ENCODE data around the gene MARCHF3. TPM values are rescaled to one million over a fixed set of nuclear protein-coding genes. Genes with fewer than 3 reads are reported as not detected.
"Not testable (repeated sequence)": the region's sequence is repeated elsewhere in the genome, so short reads cannot be mapped to it uniquely, and the experiment has no call there.

MARCHF3 gene
- total and polyA plus RNA-seq, 2 donors (not counting 3 experiments of a cell fraction or from before 2014, with no cell fraction given): 31.9 to 35.0 TPM

- H3K9me3 ChIP-seq (replicated peaks; ENCODE audit: control insufficient read depth, insufficient read depth, low read length); H3K4me2 ChIP-seq (ENCODE audit: insufficient read depth, low read length); H2AFZ ChIP-seq (ENCODE audit: low read depth, low read length); BruUV-seq (replicated peaks); DNase-seq (ENCODE audit: low read depth, low spot score); H3K36me3 ChIP-seq (ENCODE audit: control insufficient read depth in 2 of 2, extremely low read depth in 1 of 2, insufficient read depth in 2 of 2, low read length in 2 of 2); intact Hi-C loops (cut with micrococcal nuclease); POLR2A ChIA-PET; H3K9me1 ChIP-seq (replicated peaks; ENCODE audit: control insufficient read depth, extremely low read depth, insufficient read depth, low read length); FAIRE-seq; H3K27me3 ChIP-seq (ENCODE audit: control insufficient read depth in 2 of 2, insufficient read depth in 2 of 2, low read length in 2 of 2); H3K4me3 ChIP-seq (replicated peaks in 1 of 3; ENCODE audit: insufficient read depth in 1 of 3, low read depth in 1 of 3, low read length in 3 of 3); dilution Hi-C loops (cut with MboI; ENCODE audit: extremely low pct_ligation_motif_present, low sequenced_read_pairs); H3K9ac ChIP-seq (replicated peaks; ENCODE audit: extremely low read depth, insufficient read depth, low read length); H3K27ac ChIP-seq (ENCODE audit: insufficient read depth, low read depth, low read length); H4K20me1 ChIP-seq (replicated peaks; ENCODE audit: control insufficient read depth, extremely low read depth, insufficient read depth, low read length): not testable (repeated sequence)
- CTCF ChIA-PET: interaction anchor here (0.8 kb wide), 1 partner anchor 79 kb away, joined by 3 read pairs; no protein-coding TSS in a partner anchor
- Histone ChIP-seq H3K4me1 (ENCODE audit: control insufficient read depth, extremely low read depth, insufficient read depth, low read length) (peaks cover 16% of the 10 kb centered on the region), H3K79me2 (ENCODE audit: control insufficient read depth, insufficient read depth, low read length) (peaks cover 73% of the 10 kb centered on the region)
Observed at GRCh38 chr5:127005282-127005681, 25.1 kb downstream of the MARCHF3 start.

DNA sequence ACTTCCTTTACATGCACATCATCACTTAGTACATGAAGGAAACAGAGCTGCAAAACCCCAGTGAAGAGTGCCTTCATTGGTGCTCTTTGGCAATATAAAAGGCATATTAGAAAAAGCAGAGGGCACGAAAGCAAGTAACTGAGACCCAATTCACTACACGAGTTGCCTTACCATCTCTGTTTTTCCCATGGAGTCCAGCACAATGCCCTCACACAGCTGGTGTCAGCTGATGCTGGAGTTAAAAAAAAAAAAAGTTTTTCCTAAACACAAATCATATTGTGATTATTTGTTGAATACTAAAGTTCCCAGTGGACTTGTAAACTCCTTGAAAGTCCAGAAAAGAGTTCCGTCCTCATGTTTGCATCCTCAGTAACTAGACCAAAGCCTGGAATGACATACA, 25.6 kb downstream of the MARCHF3 start:
- Histone ChIP-seq H3K9me1 (replicated peaks; ENCODE audit: control insufficient read depth, extremely low read depth, insufficient read depth, low read length) (no peaks in the 10 kb centered on the region), H3K27ac (ENCODE audit: insufficient read depth, low read depth, low read length) (no peak overlapping the region), H3K4me1 (ENCODE audit: control insufficient read depth, extremely low read depth, insufficient read depth, low read length) (peaks cover 16% of the 10 kb centered on the region), H3K4me2 (ENCODE audit: insufficient read depth, low read length) (no peak overlapping the region), H3K4me3 (replicated peaks in 1 of 3; ENCODE audit: insufficient read depth in 1 of 3, low read depth in 1 of 3, low read length in 3 of 3) (no peak overlapping the region), H2AFZ (ENCODE audit: low read depth, low read length) (no peak overlapping the region), H3K79me2 (ENCODE audit: control insufficient read depth, insufficient read depth, low read length) (peaks cover 71% of the 10 kb centered on the region), H3K9ac (replicated peaks; ENCODE audit: extremely low read depth, insufficient read depth, low read length) (no peak overlapping the region), H3K36me3 (ENCODE audit: control insufficient read depth in 2 of 2, extremely low read depth in 1 of 2, insufficient read depth in 2 of 2, low read length in 2 of 2) (no peaks in the 10 kb centered on the region), H4K20me1 (replicated peaks; ENCODE audit: control insufficient read depth, extremely low read depth, insufficient read depth, low read length) (no peaks in the 10 kb centered on the region), H3K27me3 (ENCODE audit: control insufficient read depth in 2 of 2, insufficient read depth in 2 of 2, low read length in 2 of 2) (no peaks in the 10 kb centered on the region), H3K9me3 (replicated peaks; ENCODE audit: control insufficient read depth, insufficient read depth, low read length) (no peaks in the 10 kb centered on the region)
- intact Hi-C loops (cut with micrococcal nuclease): no loop called here
- dilution Hi-C loops (cut with MboI; ENCODE audit: extremely low pct_ligation_motif_present, low sequenced_read_pairs): no loop called here
- BruUV-seq (replicated peaks): no TSS peak
- no peak for FAIRE-seq
- no peak for TF ChIP-seq POLR2AphosphoS5 (IDR thresholded peaks at IDR 0.05; ENCODE audit: insufficient read depth, low read depth, low read length)
- TF ChIP-seq MAX (IDR thresholded peaks at IDR 0.05; ENCODE audit: insufficient read depth, insufficient read length): no peak
- TF ChIP-seq EZH2 (IDR thresholded peaks at IDR 0.05; ENCODE audit: borderline replicate concordance, low read depth, low read length, severe bottlenecking): no peak
- TF ChIP-seq FOS (IDR thresholded peaks at IDR 0.05; ENCODE audit: borderline replicate concordance, insufficient read depth, low read length): no peak
- TF ChIP-seq GATA2 (IDR thresholded peaks at IDR 0.05; ENCODE audit: insufficient read depth, insufficient read length, low read depth, low read length): no peak
- TF ChIP-seq JUN (IDR thresholded peaks at IDR 0.05; ENCODE audit: borderline replicate concordance, insufficient read depth, insufficient read length, low read depth): no peak
- TF ChIP-seq, protein P1, sequence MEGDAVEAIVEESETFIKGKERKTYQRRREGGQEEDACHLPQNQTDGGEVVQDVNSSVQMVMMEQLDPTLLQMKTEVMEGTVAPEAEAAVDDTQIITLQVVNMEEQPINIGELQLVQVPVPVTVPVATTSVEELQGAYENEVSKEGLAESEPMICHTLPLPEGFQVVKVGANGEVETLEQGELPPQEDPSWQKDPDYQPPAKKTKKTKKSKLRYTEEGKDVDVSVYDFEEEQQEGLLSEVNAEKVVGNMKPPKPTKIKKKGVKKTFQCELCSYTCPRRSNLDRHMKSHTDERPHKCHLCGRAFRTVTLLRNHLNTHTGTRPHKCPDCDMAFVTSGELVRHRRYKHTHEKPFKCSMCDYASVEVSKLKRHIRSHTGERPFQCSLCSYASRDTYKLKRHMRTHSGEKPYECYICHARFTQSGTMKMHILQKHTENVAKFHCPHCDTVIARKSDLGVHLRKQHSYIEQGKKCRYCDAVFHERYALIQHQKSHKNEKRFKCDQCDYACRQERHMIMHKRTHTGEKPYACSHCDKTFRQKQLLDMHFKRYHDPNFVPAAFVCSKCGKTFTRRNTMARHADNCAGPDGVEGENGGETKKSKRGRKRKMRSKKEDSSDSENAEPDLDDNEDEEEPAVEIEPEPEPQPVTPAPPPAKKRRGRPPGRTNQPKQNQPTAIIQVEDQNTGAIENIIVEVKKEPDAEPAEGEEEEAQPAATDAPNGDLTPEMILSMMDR (IDR thresholded peaks at IDR 0.05; ENCODE audit: extremely low read depth in 1 of 2, insufficient read depth in 1 of 2, low read depth in 1 of 2, low read length in 2 of 2): no peak
- no peak for TF ChIP-seq MYC (IDR thresholded peaks at IDR 0.05; ENCODE audit: low read depth, low read length)
- no peak for TF ChIP-seq POLR2A (IDR thresholded peaks at IDR 0.05; ENCODE audit: low read depth, low read length)
- ChIA-PET POLR2A (interaction anchor here (0.7 kb wide), 1 partner anchor 207 kb away, joined by 4 read pairs; no protein-coding TSS in a partner anchor), CTCF (interaction anchor here (0.8 kb wide), 1 partner anchor 79 kb away, joined by 3 read pairs; no protein-coding TSS in a partner anchor)
- no peak for DNase-seq (ENCODE audit: low read depth, low spot score)

All from endothelial cell of umbilical vein (primary cell).